K562 (cell line): ENCODE measurements around the gene GGA2. TPM values are rescaled to one million over a fixed set of nuclear protein-coding genes. Genes with fewer than 3 reads are reported as not detected.

Experiments used
- BCOR ChIP-seq: fragments of 450-650 bp; IDR thresholded peaks from 2 replicates; pipeline ENCODE4 v1.6.1; 2016
- CTCF ChIP-seq, 3 experiments: IDR thresholded peaks in 2 of 3; conservative IDR thresholded peaks in 1 of 3; 2 replicates each; pipeline ENCODE4 v1.5.1; 2011 to 2012; ENCODE audit warnings: low read length in 3 of 3, mild to moderate bottlenecking in 3 of 3, control low read depth in 2 of 3, improper control_type of control experiment in 1 of 3, inconsistent platforms in 1 of 3, low read depth in 1 of 3, mixed read lengths in 1 of 3, moderate library complexity in 1 of 3; ENCODE audit not compliant: insufficient read depth in 2 of 3
- DACH1 ChIP-seq: fragments of 450-650 bp; IDR thresholded peaks from 2 replicates; pipeline ENCODE4 v1.6.1; 2018; ENCODE audit not compliant: partially characterized antibody
- EP400 ChIP-seq: fragments of 450-650 bp; IDR thresholded peaks from 2 replicates; pipeline ENCODE4 v1.6.1; 2017; ENCODE audit warnings: antibody characterized with exemption, mild to moderate bottlenecking, moderate library complexity
- EWSR1 ChIP-seq: fragments of 450-650 bp; IDR thresholded peaks from 2 replicates; pipeline ENCODE4 v1.6.1; 2018; ENCODE audit warnings: borderline replicate concordance, mild to moderate bottlenecking, low read depth, moderate library complexity; ENCODE audit not compliant: partially characterized antibody
- GATAD2B ChIP-seq: fragments of 450-650 bp; IDR thresholded peaks from 2 replicates; pipeline ENCODE4 v1.6.1; 2017; ENCODE audit warnings: mild to moderate bottlenecking, borderline replicate concordance
- KDM2B ChIP-seq: fragments of 250-450 bp; sonication (Bioruptor Pico); IDR thresholded peaks from 2 replicates; pipeline ENCODE4 v1.8.0; 2021; ENCODE audit warnings: mild to moderate bottlenecking, moderate library complexity
- KDM5B ChIP-seq: fragments of 200-600 bp; sonication (generic); IDR thresholded peaks from 2 replicates; pipeline ENCODE4 v1.6.1; 2012; ENCODE audit warnings: low read depth, mild to moderate bottlenecking, moderate library complexity, low read length, control low read depth, inconsistent platforms; ENCODE audit not compliant: insufficient replicate concordance
- KLF16 ChIP-seq: IDR thresholded peaks from 2 replicates; pipeline ENCODE4 v1.6.1; 2016; ENCODE audit warnings: antibody characterized with exemption
- MAZ ChIP-seq, 2 experiments: fragments of 450-650 bp in 1 of 2; sonication (generic) in 1 of 2; formaldehyde crosslinking; IDR thresholded peaks in 1 of 2; conservative IDR thresholded peaks in 1 of 2; 2 replicates each; pipeline versions ENCODE4 v1.4.0 to v1.5.0; 2020; ENCODE audit warnings: mild to moderate bottlenecking in 1 of 2, missing genetic modification reagents in 1 of 2
- MEF2A ChIP-seq: IDR thresholded peaks from 2 replicates; pipeline ENCODE4 v1.6.1; 2011; ENCODE audit warnings: low read depth, mild to moderate bottlenecking, low read length, moderate library complexity; ENCODE audit not compliant: control insufficient read depth
- POLR2H ChIP-seq: IDR thresholded peaks from 2 replicates; pipeline ENCODE4 v1.6.1; 2016; ENCODE audit warnings: missing genetic modification characterization, low read depth, mild to moderate bottlenecking, control low read depth, missing compliant biosample characterization, moderate library complexity
- RFX1 ChIP-seq: fragments of 450-650 bp; IDR thresholded peaks from 2 replicates; pipeline ENCODE4 v1.6.1; 2016; ENCODE audit warnings: mild to moderate bottlenecking, moderate library complexity
- SMARCC2 ChIP-seq: fragments of 450-650 bp; IDR thresholded peaks from 2 replicates; pipeline ENCODE4 v1.6.1; 2017; ENCODE audit warnings: antibody characterized with exemption, moderate library complexity, mild to moderate bottlenecking, low read depth
- SRSF3 ChIP-seq: fragments of 200-400 bp; formaldehyde crosslinking; IDR thresholded peaks from 2 replicates; pipeline ENCODE4 v1.6.1; 2016; ENCODE audit warnings: mild to moderate bottlenecking, low read length, moderate library complexity; ENCODE audit not compliant: insufficient read depth
- TAL1 ChIP-seq: fragments of 450-650 bp; IDR thresholded peaks from 2 replicates; pipeline ENCODE4 v1.6.1; 2016; ENCODE audit warnings: mild to moderate bottlenecking
- THRAP3 ChIP-seq: fragments of 450-650 bp; IDR thresholded peaks from 2 replicates; pipeline ENCODE4 v1.6.1; 2016; ENCODE audit warnings: mild to moderate bottlenecking, inconsistent platforms, borderline replicate concordance
- ZBTB2 ChIP-seq: fragments of 450-650 bp; IDR thresholded peaks from 2 replicates; pipeline ENCODE4 v1.6.1; 2016; ENCODE audit warnings: antibody characterized with exemption
- ZBTB34 ChIP-seq: fragments of 250-450 bp; sonication (Bioruptor Pico); IDR thresholded peaks from 2 replicates; pipeline ENCODE4 v1.8.0; 2021; ENCODE audit warnings: mild to moderate bottlenecking, moderate library complexity
- ZBTB49 ChIP-seq: sonication (generic); formaldehyde crosslinking; IDR thresholded peaks from 2 replicates; pipeline ENCODE4 v1.8.0; 2022; ENCODE audit warnings: missing genetic modification reagents, mild to moderate bottlenecking, borderline replicate concordance
- ZNF316 ChIP-seq: fragments of 450-650 bp; IDR thresholded peaks from 2 replicates; pipeline ENCODE4 v1.6.1; 2016
- polyA plus RNA-seq, 8 experiments: library from polyadenylated mRNA; depleted of rRNA in 4 of 8; stranded (reverse) in 5 of 8; unstranded in 3 of 8; fragments of >200 nt; fragmentation: Nextera tagmentation in 2 of 8; fragmentation: Illumina TruSeq in 1 of 8; extraction: Ambion mirVana in 2 of 8; extraction: Trizol in 1 of 8; gene quantifications; 2 replicates each; pipeline versions ENCODE4 v1.2.1 to v1.2.3, GENCODE V29; 2011 to 2014; ENCODE audit warnings: inconsistent platforms in 1 of 8, missing spikeins in 1 of 8
- total RNA-seq, 7 experiments: library from RNA; depleted of rRNA in 6 of 7; stranded (reverse); fragments of >200 nt in 6 of 7; fragmentation: Illumina TruSeq in 2 of 7; extraction: Trizol in 2 of 7; gene quantifications; 2 replicates each; pipeline versions ENCODE4 v1.2.1 to v1.2.3, GENCODE V29; 2011 to 2021; ENCODE audit warnings: low replicate concordance in 1 of 7

The GGA2 gene
- total and polyA plus RNA-seq, 9 of the 15 experiments (the other 6 are each of a cell fraction or from before 2014, with no cell fraction given), result 11.9 to 133 (median 66.3) TPM

- peak; percentile 34 for TF ChIP-seq DACH1
- no peak for TF ChIP-seq GATAD2B
- TF ChIP-seq SRSF3, result no peak
- TF ChIP-seq ZBTB49 (CRISPR knock-in tag), result no peak
- TF ChIP-seq EP400, result peak; percentile 89
- no peak for TF ChIP-seq CTCF (IDR thresholded peaks at IDR 0.05 in 2 of 3, conservative IDR thresholded peaks at IDR 0.05 in 1 of 3; ENCODE audit: insufficient read depth in 2 of 3, low read depth in 1 of 3, low read length in 3 of 3)
- no peak for TF ChIP-seq MEF2A
- TF ChIP-seq KDM2B, result 0 out of 2 replicates have a peak, but pooled peaks have one; percentile 15
- peak; percentile 31; the same call in 1 of the 2 replicates for TF ChIP-seq BCOR
- peak; percentile 64 to 74 for TF ChIP-seq MAZ (CRISPR knock-in tag; conservative IDR thresholded peaks at IDR 0.05 in 1 of 2, IDR thresholded peaks at IDR 0.05 in 1 of 2)
- peak; percentile 74 for TF ChIP-seq KDM5B
- TF ChIP-seq RFX1, result peak; percentile 98
- no peak; the same call in 1 of the 2 replicates for TF ChIP-seq TAL1
- no peak for TF ChIP-seq EWSR1
- 0 out of 2 replicates have a peak, but pooled peaks have one; percentile 22 for TF ChIP-seq ZBTB2
- no peak for TF ChIP-seq THRAP3
- no peak for TF ChIP-seq SMARCC2
- no peak for TF ChIP-seq POLR2H
- no peak for TF ChIP-seq ZBTB34 (CRISPR knock-in tag)
- no peak for TF ChIP-seq ZNF316
- peak; percentile 43; the same call in 1 of the 2 replicates for TF ChIP-seq KLF16
Measured at GRCh38 chr16:23452572-23453337, 57.5 kb downstream of the GGA2 start, which contains the start of gene COG7 (continued).
